GM13977 (cell line): Measurements from ENCODE around the gene GADD45A.
"Not testable (repeated sequence)": the region's sequence is repeated elsewhere in the genome, so short reads cannot be mapped to it uniquely, and the experiment has no call there.

Source experiments
- DNase-seq: peaks from one replicate; pipeline ENCODE4 v3.0.0; 2012; ENCODE audit warnings: low spot score
- in situ Hi-C: fragments of 300-500 bp; cut with MboI; formaldehyde crosslinking; loops from one replicate; pipeline ENCODE4 v1.12.0; 2022; ENCODE audit warnings: low sequenced_read_pairs, low pct_unique_long_range_greater_than_20kb, mixed read lengths, inconsistent platforms; ENCODE audit not compliant: unreplicated experiment
- TF ChIP-seq, protein P1 (sequence below): IDR thresholded peaks from 2 replicates; pipeline ENCODE4 v1.5.1; 2012; ENCODE audit warnings: mild to moderate bottlenecking, control low read depth; ENCODE audit not compliant: insufficient read depth; ENCODE audit errors: extremely low read depth, missing control alignments

Gene GADD45A

DNA sequence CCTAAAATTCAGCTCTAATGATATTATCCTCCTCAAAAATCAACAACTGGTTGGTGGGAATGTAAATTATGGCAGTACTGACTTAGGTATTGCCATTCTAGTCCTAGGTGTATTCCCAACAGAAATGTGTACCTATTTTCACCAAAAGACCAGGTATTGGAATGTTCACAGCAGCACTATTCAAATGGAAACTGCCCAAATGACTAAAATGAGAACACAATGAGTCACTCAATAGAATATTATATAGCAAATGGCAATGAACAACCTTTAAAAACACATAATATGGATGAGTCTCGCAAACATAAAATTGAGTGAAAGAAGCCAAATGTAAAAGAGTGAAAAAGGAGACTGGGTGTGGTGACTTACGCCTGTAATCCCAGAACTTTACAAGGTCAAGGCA is 44.9 kb downstream of the GADD45A start:
- in situ Hi-C loops, result no loop called here
- TF ChIP-seq, protein P1, sequence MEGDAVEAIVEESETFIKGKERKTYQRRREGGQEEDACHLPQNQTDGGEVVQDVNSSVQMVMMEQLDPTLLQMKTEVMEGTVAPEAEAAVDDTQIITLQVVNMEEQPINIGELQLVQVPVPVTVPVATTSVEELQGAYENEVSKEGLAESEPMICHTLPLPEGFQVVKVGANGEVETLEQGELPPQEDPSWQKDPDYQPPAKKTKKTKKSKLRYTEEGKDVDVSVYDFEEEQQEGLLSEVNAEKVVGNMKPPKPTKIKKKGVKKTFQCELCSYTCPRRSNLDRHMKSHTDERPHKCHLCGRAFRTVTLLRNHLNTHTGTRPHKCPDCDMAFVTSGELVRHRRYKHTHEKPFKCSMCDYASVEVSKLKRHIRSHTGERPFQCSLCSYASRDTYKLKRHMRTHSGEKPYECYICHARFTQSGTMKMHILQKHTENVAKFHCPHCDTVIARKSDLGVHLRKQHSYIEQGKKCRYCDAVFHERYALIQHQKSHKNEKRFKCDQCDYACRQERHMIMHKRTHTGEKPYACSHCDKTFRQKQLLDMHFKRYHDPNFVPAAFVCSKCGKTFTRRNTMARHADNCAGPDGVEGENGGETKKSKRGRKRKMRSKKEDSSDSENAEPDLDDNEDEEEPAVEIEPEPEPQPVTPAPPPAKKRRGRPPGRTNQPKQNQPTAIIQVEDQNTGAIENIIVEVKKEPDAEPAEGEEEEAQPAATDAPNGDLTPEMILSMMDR, result no peak
- DNase-seq, result no peak

DNA sequence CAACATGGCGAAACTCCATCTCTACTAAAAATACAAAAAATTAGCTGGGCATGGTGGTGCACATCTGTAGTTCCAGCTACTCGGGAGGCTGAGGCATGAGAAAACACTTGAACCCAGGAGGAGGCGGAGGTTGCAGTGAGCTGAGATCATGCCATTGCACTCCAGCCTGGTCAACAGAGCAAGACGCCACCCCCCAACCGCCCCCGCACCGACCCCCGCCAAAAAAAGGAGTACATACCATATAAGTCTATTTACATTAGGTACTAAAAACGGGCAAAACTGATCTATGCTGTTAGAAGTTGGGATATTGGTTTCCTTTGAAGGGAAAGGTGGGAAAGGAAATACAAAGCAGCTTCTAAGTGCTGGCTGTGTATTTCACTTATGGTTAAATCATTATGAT is 45.3 kb downstream of the GADD45A start:
- in situ Hi-C loops, DNase-seq: not testable (repeated sequence)

DNA sequence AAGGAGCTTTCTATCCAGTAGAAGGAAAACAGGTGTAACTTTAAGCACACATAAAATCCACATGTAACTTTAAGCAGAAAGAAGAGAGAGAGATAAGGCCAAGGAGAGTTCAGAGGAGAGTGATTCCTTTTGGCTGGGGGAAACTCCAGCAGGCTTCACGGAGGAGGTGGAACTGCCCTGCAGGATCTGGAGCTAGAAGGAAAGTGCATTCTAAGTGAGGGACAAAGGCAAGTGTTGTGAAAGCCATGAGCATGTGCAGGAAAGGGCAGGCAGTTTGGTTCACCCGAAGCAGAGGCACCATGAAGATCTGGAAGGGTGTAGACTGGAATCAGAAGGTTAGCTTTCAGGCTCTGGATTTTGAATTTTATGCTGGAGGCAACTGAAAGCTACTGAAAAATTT is 46.3 kb downstream of the GADD45A start:
- in situ Hi-C loops, result no loop called here
- no peak for DNase-seq
- TF ChIP-seq, protein P1, result no peak

DNA sequence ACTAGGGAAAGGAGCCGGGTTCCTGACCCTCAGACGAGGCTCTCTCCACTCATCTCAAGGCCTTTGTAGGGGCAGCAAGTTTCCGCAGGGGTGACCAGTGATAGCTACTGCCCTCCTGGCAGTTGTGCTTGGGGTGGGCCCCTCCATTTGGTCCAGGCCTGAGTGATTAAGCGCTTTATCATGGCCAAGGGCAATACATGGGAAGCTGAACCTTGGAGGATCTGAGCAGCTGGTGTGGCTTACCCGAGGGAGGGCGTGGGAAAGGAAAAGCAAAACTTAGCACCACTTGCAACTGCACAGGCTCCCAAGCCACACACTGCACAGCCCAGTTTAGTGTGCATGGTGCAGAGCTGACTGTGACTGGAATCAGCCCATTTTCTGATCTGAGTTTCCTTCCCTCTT is 47.8 kb downstream of the GADD45A start:
- no peak for DNase-seq
- in situ Hi-C loops, result no loop called here
- TF ChIP-seq, protein P1, result no peak

DNA sequence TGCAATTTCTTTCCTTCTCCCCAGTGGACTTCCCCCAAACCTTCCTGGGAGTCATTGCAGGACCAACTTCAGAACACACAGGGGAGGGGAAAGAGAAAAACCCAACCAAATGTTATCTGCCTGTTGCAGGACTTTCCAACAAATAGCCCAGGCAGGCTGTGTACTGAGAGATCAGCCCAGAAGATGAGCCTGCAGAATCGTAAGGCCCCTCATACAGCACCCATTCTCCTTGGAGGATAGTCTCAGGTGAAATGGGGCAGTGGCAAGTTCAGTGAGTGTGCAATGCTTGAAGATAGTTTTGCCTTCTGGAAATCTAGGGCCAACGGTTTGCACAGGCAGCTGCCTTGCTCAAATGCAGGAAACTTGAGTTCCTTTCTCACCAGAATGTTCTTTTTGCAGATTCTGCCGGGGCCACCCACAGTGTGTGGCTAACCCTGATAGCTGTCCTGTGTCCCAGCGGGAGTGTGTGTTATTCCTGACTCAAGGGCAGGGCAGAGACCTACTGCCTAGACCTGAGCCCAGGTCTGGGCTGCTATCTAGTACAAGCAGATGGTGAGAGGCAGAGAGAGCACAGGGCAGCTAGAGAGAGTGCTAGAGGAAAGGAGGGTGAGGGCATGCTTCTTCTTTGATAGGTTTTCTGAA is 48.8 kb downstream of the GADD45A start:
- DNase-seq, result no peak
- TF ChIP-seq, protein P1, result no peak
- in situ Hi-C loops, result no loop called here

DNA sequence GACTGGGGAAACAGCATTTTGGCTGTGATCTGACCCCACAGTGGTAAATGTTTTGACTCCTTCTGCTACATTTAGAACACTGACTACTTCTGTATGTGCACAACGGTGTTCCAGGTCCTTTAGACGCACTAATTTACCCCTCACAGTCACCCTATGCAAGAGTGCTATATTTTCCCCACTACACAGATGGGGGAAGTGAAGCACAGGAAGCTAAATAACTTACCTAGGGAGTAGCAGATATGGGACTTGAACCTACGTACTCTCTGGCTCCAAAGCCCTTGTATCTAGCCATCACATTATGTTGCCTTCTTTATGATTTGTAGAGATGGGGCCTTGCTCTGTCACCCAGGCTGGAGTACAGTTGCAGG is 49.3 kb downstream of the GADD45A start:
- in situ Hi-C loops, result no loop called here
- DNase-seq, result no peak
- TF ChIP-seq, protein P1, result no peak

DNA sequence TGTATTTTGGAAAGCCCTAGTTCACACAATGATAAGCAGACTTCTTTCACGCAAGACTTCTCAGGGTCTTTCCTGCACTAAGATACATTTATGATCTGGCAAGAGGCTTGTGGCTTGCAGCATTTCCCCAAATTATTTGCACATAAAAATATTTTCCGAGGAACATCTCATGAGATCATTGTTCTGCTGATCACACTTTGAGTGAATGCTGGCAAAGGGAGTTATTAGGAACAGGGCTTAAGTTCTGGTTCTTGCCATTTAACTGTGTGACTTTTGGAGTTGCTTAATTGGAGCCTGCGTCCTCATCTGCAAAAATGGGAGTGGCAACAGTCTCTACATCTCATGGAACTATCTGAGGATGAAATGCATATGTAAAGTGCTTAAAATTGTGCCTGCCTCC is 50.2 kb downstream of the GADD45A start:
- TF ChIP-seq, protein P1, result no peak
- no peak for DNase-seq
- in situ Hi-C loops, result no loop called here
